ENCODE data around the gene NHLH2.

DNA sequence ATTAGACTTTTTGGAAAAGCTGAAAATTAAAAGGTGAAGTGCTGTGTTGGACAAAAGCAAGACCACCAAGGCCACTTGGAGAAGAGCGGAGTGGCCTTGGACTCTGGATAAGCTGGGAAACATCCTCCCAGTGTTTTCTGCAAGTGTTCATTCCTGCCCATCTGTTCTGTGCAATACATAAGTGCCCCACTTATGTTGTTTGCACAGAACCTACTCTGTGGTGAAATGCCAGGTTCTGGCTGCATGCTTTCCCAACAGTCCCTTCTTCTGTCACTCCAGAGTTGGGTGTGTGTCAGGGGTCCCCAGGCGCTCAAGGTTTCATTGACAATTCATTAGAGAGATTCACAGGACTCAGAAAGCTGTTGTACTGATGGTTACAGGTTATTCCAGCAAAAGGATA, 30.3 kb downstream of the NHLH2 start:
- no peak for TF ChIP-seq CTCF (IDR thresholded peaks at IDR 0.05)
- no peak for TF ChIP-seq EP300 (IDR thresholded peaks at IDR 0.05)

All from gastroesophageal sphincter (tissue), 3 donors.